MCF 10A (cell line): ENCODE results near the gene IL18. TPM values are rescaled to one million over a fixed set of nuclear protein-coding genes. Genes with fewer than 3 reads are reported as not detected.

Source experiments
- BruUV-seq: library from RNA; stranded (reverse); fragments of 400-500 nt; replicated peaks from 2 replicates; lab custom pipeline; 2021; lab: Mats Ljungman, UMichigan
- CTCF ChIA-PET: fragments of 300-600 bp; sonication (Branson Sonifier 250); formaldehyde crosslinking; extraction: SDS; loops from one replicate; lab custom pipeline; 2021; ENCODE audit warnings: antibody characterized with exemption, inconsistent platforms; lab: Yijun Ruan, JAX
- POLR2A ChIA-PET: fragments of 300-600, 350-650 bp; sonication (Branson Sonifier 250); formaldehyde crosslinking; extraction: SDS; loops from one replicate; lab custom pipeline; 2020; ENCODE audit warnings: antibody characterized with exemption, inconsistent platforms; lab: Yijun Ruan, JAX
- DNase-seq: peaks from one replicate; pipeline ENCODE4 v3.0.0-alpha.2; 2018; ENCODE audit not compliant: unreplicated experiment
- H3K27ac Mint-ChIP-seq: one replicate; pipeline ENCODE4 v1.8.0; 2022; ENCODE audit warnings: mild to moderate bottlenecking, low read depth, mixed read lengths; ENCODE audit not compliant: unreplicated experiment
- H3K27me3 Mint-ChIP-seq: one replicate; pipeline ENCODE4 v1.8.0; 2022; ENCODE audit warnings: mixed read lengths; ENCODE audit not compliant: insufficient read depth, unreplicated experiment
- H3K36me3 Mint-ChIP-seq: one replicate; pipeline ENCODE4 v1.8.0; 2022; ENCODE audit warnings: mild to moderate bottlenecking, moderate library complexity, mixed read lengths; ENCODE audit not compliant: insufficient read depth, unreplicated experiment
- H3K4me1 Mint-ChIP-seq: one replicate; pipeline ENCODE4 v1.8.0; 2022; ENCODE audit warnings: mixed read lengths; ENCODE audit not compliant: insufficient read depth, unreplicated experiment
- H3K4me3 Mint-ChIP-seq: one replicate; pipeline ENCODE4 v1.8.0; 2022; ENCODE audit warnings: mild to moderate bottlenecking, moderate library complexity, mixed read lengths; ENCODE audit not compliant: unreplicated experiment
- H3K9me3 Mint-ChIP-seq: one replicate; pipeline ENCODE4 v1.8.0; 2022; ENCODE audit warnings: mixed read lengths; ENCODE audit not compliant: unreplicated experiment
- CTCF ChIP-seq: fragments of 200-600 bp; IDR thresholded peaks from one replicate; pipeline ENCODE4 v1.8.0; 2022; ENCODE audit warnings: antibody characterized with exemption, mild to moderate bottlenecking; ENCODE audit not compliant: unreplicated experiment
- intact Hi-C: fragments of 100-400 bp; cut with micrococcal nuclease; formaldehyde crosslinking; loops from 2 replicates; pipeline ENCODE4 v1.14.1; 2022
- total RNA-seq: library from RNA; stranded (reverse); gene quantifications from 2 replicates; pipeline ENCODE4 v1.2.3, GENCODE V29; 2022

Gene IL18
- total RNA-seq, 1 experiment from 2014 or later: 189 TPM

GRCh38 chr11:112129656-112130055 lies 34.2 kb downstream of the IL18 start:
- Mint-ChIP-seq H3K27me3 (no peaks in the 10 kb centered on the region), H3K27ac (no peak overlapping the region), H3K4me1 (peaks cover 32% of the 10 kb centered on the region), H3K36me3 (peaks cover 13% of the 10 kb centered on the region), H3K4me3 (no peak overlapping the region), H3K9me3 (no peaks in the 10 kb centered on the region)
- POLR2A ChIA-PET: interaction anchor here (1.3 to 4.8 kb wide), 7 partner anchors 9 to 66 kb away, joined by 3 to 39 read pairs (median 11); partner anchors contain the start of gene IL18
- no TSS peak for BruUV-seq
- intact Hi-C loops: no loop called here
- CTCF ChIA-PET: interaction anchor here (0.9 to 3.0 kb wide), 3 partner anchors 16 to 151 kb away, joined by 3 to 15 read pairs (median 6); no protein-coding TSS in a partner anchor
- no peak for TF ChIP-seq CTCF
- DNase-seq: no peak

GRCh38 chr11:112128483-112129121 lies 35.3 kb downstream of the IL18 start:
- intact Hi-C loops: no loop called here
- Mint-ChIP-seq H3K9me3 (no peaks in the 10 kb centered on the region), H3K27me3 (no peaks in the 10 kb centered on the region), H3K4me3 (peak overlapping the region; percentile 13), H3K36me3 (peaks cover 13% of the 10 kb centered on the region), H3K27ac (peak overlapping the region; percentile 57), H3K4me1 (peaks cover 32% of the 10 kb centered on the region)
- ChIA-PET CTCF (interaction anchor here (0.9 to 1.2 kb wide), 2 partner anchors 15 to 152 kb away, joined by 3 read pairs; no protein-coding TSS in a partner anchor), POLR2A (interaction anchor here (0.7 to 3.3 kb wide), 11 partner anchors 8 to 167 kb away, joined by 3 to 18 read pairs (median 5); partner anchors contain the start of gene IL18)
- BruUV-seq: no TSS peak
- no peak for TF ChIP-seq CTCF
- peak; percentile 85 for DNase-seq

GRCh38 chr11:112127056-112127455 lies 36.8 kb downstream of the IL18 start:
- H3K9me3 Mint-ChIP-seq: no peaks in the 10 kb centered on the region
- POLR2A ChIA-PET: interaction anchor here (0.8 to 1.2 kb wide), 2 partner anchors 10 to 38 kb away, joined by 3 read pairs; no protein-coding TSS in a partner anchor
- CTCF ChIA-PET: interaction anchor here (1.0 to 2.2 kb wide), 3 partner anchors 13 to 153 kb away, joined by 3 to 5 read pairs (median 5); no protein-coding TSS in a partner anchor
- BruUV-seq: no TSS peak
- no peak for DNase-seq
- no peaks in the 10 kb centered on the region for H3K27me3 Mint-ChIP-seq
- H3K36me3 Mint-ChIP-seq: peaks cover 13% of the 10 kb centered on the region
- no peak overlapping the region for H3K4me3 Mint-ChIP-seq
- intact Hi-C loops: no loop called here
- peaks cover 31% of the 10 kb centered on the region for H3K4me1 Mint-ChIP-seq
- TF ChIP-seq CTCF: no peak
- no peak overlapping the region for H3K27ac Mint-ChIP-seq

GRCh38 chr11:112123129-112123528 lies 40.8 kb downstream of the IL18 start:
- Mint-ChIP-seq H3K36me3 (no peaks in the 10 kb centered on the region), H3K27me3 (no peaks in the 10 kb centered on the region), H3K9me3 (no peaks in the 10 kb centered on the region), H3K27ac (no peak overlapping the region), H3K4me3 (no peak overlapping the region), H3K4me1 (peaks cover 10% of the 10 kb centered on the region)
- BruUV-seq: no TSS peak
- intact Hi-C loops: no loop called here
- POLR2A ChIA-PET: interaction anchor here (0.8 to 6.5 kb wide), 3 partner anchors 35 to 1723 kb away, joined by 3 to 73 read pairs (median 44); partner anchors contain the start of gene IL18
- no peak for TF ChIP-seq CTCF
- CTCF ChIA-PET: interaction anchor here (1.4 kb wide), 1 partner anchor 9 kb away, joined by 11 read pairs; no protein-coding TSS in a partner anchor
- no peak for DNase-seq
